Activated naive CD4-positive, alpha-beta T cell treated with anti-CD3 and anti-CD28 coated beads, Interleukin-2, amount 50 U/mL, for 24 hours (primary cell): ENCODE data around the gene ZNF518B.
A peak's percentile ranks its signal among the peaks of the same experiment; 100 is the strongest.

Experiments
- H3K27ac Mint-ChIP-seq: one replicate; pipeline ENCODE4 v1.8.0; 2021; ENCODE audit warnings: mild to moderate bottlenecking, mixed read lengths
- H3K27me3 Mint-ChIP-seq: one replicate; pipeline ENCODE4 v1.8.0; 2021; ENCODE audit warnings: mixed read lengths
- H3K36me3 Mint-ChIP-seq: one replicate; pipeline ENCODE4 v1.8.0; 2021; ENCODE audit warnings: mixed read lengths
- H3K4me1 Mint-ChIP-seq: one replicate; pipeline ENCODE4 v1.8.0; 2021; ENCODE audit warnings: mixed read lengths
- H3K4me3 Mint-ChIP-seq: one replicate; pipeline ENCODE4 v1.8.0; 2021; ENCODE audit warnings: mild to moderate bottlenecking, mixed read lengths
- H3K9me3 Mint-ChIP-seq: one replicate; pipeline ENCODE4 v1.8.0; 2021; ENCODE audit warnings: mixed read lengths

ZNF518B gene

GRCh38 chr4:10457255-10457801, at the start of gene ZNF518B:
ZNF518B (minus strand) TSS chr4:10457426; CDS start chr4:10446328, 11,098 bp downstream.
- Mint-ChIP-seq H3K27ac (peak within 1 kb of the TSS; percentile 90), H3K4me3 (peak within 1 kb of the TSS; percentile 92), H3K27me3 (peaks cover 6% of the 10 kb centered on the region), H3K9me3 (peaks cover 9% of the 10 kb centered on the region), H3K36me3 (peaks cover 26% of the 10 kb centered on the region), H3K4me1 (peaks cover 39% of the 10 kb centered on the region)

DNA sequence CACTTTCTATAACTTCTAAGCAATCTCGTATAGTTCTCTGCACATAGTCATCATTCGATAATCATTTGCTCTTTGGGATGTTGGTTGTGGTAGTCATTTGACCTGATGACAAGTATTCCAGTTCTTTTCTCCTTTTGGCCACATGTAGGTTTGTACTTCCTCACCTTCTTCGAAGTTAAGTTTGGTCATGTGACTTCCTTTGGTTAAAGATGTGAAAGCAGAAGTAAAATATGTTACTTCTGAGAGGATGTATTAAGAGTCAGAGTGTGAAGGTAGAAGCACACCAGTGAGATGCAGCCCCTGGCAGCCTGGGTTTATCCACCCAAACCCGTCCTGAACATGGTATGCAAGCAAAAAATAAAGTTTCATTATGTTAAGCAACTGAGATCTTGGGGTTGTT, 48.9 kb upstream of the ZNF518B start:
- no peak overlapping the region for H3K4me3 Mint-ChIP-seq
- no peak overlapping the region for H3K27ac Mint-ChIP-seq
- no peaks in the 10 kb centered on the region for H3K36me3 Mint-ChIP-seq
- H3K4me1 Mint-ChIP-seq: no peaks in the 10 kb centered on the region
- peaks cover 4% of the 10 kb centered on the region for H3K9me3 Mint-ChIP-seq
- no peaks in the 10 kb centered on the region for H3K27me3 Mint-ChIP-seq

GRCh38 chr4:10504570-10505179, 47.4 kb upstream of the ZNF518B start:
- Mint-ChIP-seq H3K27ac (no peak overlapping the region), H3K9me3 (peaks cover 4% of the 10 kb centered on the region), H3K36me3 (no peaks in the 10 kb centered on the region), H3K27me3 (no peaks in the 10 kb centered on the region), H3K4me1 (no peaks in the 10 kb centered on the region), H3K4me3 (no peak overlapping the region)

DNA sequence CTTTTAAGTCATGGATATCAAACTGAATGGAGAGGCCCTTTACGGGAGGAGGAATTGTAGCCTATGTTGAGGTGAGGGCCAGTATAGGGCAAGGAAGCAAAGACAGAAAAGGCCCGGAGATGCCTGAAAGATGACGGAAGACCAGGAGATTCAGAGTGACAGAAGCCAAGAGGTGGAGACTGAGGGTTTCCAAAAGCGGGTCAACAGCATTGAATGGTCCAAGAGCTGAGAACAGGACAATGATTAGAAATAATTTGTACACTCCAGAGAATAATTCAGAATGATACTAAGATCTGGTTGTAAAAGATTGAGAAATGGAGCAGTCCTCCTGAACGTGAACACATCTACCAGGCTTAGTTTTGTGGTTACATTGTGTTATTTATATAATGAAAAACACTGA, 45.5 kb upstream of the ZNF518B start:
- Mint-ChIP-seq H3K27me3 (no peaks in the 10 kb centered on the region), H3K4me3 (no peak overlapping the region), H3K9me3 (peaks cover 4% of the 10 kb centered on the region), H3K4me1 (no peaks in the 10 kb centered on the region), H3K27ac (no peak overlapping the region), H3K36me3 (no peaks in the 10 kb centered on the region)

- Mint-ChIP-seq H3K27me3 (no peaks in the 10 kb centered on the region), H3K36me3 (no peaks in the 10 kb centered on the region), H3K4me1 (no peaks in the 10 kb centered on the region), H3K4me3 (no peak overlapping the region), H3K27ac (no peak overlapping the region), H3K9me3 (no peaks in the 10 kb centered on the region)
These were observed 43.5 kb upstream of the ZNF518B start for GRCh38 chr4:10500776-10501175.

- Mint-ChIP-seq H3K4me3 (no peak overlapping the region), H3K27ac (no peak overlapping the region)
These were observed 39.0 kb upstream of the ZNF518B start for GRCh38 chr4:10496200-10496599.

DNA sequence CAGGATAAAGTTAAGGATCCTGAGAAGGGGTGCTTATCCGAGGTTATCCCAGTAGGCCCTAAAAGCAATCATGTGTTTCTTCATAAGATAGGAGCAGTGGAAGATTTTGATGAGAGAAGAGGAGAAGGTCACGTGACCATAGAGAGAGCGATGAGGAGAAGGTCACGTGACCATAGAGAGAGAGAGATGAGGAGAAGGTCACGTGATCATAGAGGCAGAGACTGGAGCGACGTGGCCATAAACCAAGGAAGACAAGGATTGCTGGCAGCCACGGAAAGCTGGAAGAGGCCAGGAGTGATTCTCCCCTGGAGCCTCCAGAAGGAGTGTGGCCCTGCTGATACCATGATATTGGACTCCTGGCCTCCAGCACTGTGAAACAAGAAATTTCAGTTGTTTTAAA, 38.4 kb upstream of the ZNF518B start:
- H3K27me3 Mint-ChIP-seq: peaks cover 2% of the 10 kb centered on the region
- H3K36me3 Mint-ChIP-seq: no peaks in the 10 kb centered on the region
- H3K27ac Mint-ChIP-seq: no peak overlapping the region
- no peak overlapping the region for H3K4me3 Mint-ChIP-seq
- no peaks in the 10 kb centered on the region for H3K4me1 Mint-ChIP-seq
- H3K9me3 Mint-ChIP-seq: no peaks in the 10 kb centered on the region

More at GRCh38 chr4:10496200-10496599, 39.0 kb upstream of the ZNF518B start:
- Mint-ChIP-seq H3K27me3 (peaks cover 2% of the 10 kb centered on the region), H3K4me1 (no peaks in the 10 kb centered on the region), H3K9me3 (no peaks in the 10 kb centered on the region), H3K36me3 (no peaks in the 10 kb centered on the region)

DNA sequence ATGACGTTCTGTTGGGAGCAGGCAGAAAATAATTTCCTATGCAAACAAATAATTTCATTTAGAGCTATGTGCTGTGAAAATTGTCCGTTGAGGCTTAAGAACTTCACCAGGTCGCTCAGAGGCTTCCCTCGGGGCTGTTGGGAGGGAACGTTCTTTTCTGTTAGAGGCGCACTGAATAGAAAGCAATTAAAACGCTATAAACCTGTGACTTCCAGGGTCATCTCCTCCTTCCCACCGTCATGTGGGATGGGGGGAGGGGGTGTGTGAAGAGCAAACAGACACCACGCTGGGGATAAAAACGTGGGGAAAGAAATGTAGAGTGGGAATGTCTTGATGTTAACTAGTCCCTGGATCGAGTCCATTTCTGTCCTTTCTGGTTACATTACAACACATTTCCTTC, 35.2 kb upstream of the ZNF518B start:
- Mint-ChIP-seq H3K27me3 (peaks cover 12% of the 10 kb centered on the region), H3K4me1 (no peaks in the 10 kb centered on the region), H3K36me3 (no peaks in the 10 kb centered on the region), H3K4me3 (no peak overlapping the region), H3K27ac (no peak overlapping the region), H3K9me3 (no peaks in the 10 kb centered on the region)

GRCh38 chr4:10491401-10491800, 34.2 kb upstream of the ZNF518B start:
- no peaks in the 10 kb centered on the region for H3K9me3 Mint-ChIP-seq

GRCh38 chr4:10490996-10491395, 33.8 kb upstream of the ZNF518B start:
- Mint-ChIP-seq H3K27me3 (peaks cover 12% of the 10 kb centered on the region), H3K4me3 (no peak overlapping the region), H3K36me3 (no peaks in the 10 kb centered on the region), H3K9me3 (no peaks in the 10 kb centered on the region), H3K27ac (no peak overlapping the region), H3K4me1 (no peaks in the 10 kb centered on the region)

More at GRCh38 chr4:10491401-10491800, 34.2 kb upstream of the ZNF518B start:
- no peaks in the 10 kb centered on the region for H3K36me3 Mint-ChIP-seq
- H3K4me3 Mint-ChIP-seq: no peak overlapping the region
- H3K27me3 Mint-ChIP-seq: peaks cover 12% of the 10 kb centered on the region
- H3K27ac Mint-ChIP-seq: no peak overlapping the region
- no peaks in the 10 kb centered on the region for H3K4me1 Mint-ChIP-seq

GRCh38 chr4:10482913-10483312, 25.7 kb upstream of the ZNF518B start:
- no peaks in the 10 kb centered on the region for H3K36me3 Mint-ChIP-seq
- H3K4me3 Mint-ChIP-seq: no peak overlapping the region
- H3K9me3 Mint-ChIP-seq: no peaks in the 10 kb centered on the region
- H3K27me3 Mint-ChIP-seq: peaks cover 4% of the 10 kb centered on the region
- no peak overlapping the region for H3K27ac Mint-ChIP-seq
- H3K4me1 Mint-ChIP-seq: no peaks in the 10 kb centered on the region

DNA sequence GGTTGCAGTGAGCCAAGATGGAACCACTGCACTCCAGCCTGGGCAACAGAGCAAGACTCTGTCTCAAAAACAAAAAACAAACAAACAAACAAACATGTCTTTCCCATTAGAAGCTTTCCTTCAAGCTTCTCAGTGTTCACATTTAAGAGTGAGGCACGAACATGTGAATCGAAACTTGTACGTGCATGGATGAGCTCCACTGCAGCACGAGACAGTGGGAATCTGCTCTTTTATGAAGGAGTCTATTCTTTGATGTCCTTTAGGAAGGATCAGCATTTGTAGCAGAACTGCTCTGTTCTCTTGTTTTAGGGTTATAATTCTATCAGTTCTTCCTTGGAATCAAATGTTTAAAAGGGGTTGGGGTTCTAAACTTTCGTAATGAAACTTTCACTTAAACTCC, 23.4 kb upstream of the ZNF518B start:
- H3K4me1 Mint-ChIP-seq: no peaks in the 10 kb centered on the region
- H3K4me3 Mint-ChIP-seq: no peak overlapping the region
- no peak overlapping the region for H3K27ac Mint-ChIP-seq
- no peaks in the 10 kb centered on the region for H3K36me3 Mint-ChIP-seq
- peaks cover 2% of the 10 kb centered on the region for H3K27me3 Mint-ChIP-seq
- H3K9me3 Mint-ChIP-seq: no peaks in the 10 kb centered on the region

GRCh38 chr4:10478621-10479020, 21.4 kb upstream of the ZNF518B start:
- Mint-ChIP-seq H3K4me1 (no peaks in the 10 kb centered on the region), H3K9me3 (no peaks in the 10 kb centered on the region), H3K27ac (no peak overlapping the region), H3K4me3 (no peak overlapping the region), H3K36me3 (no peaks in the 10 kb centered on the region), H3K27me3 (peaks cover 3% of the 10 kb centered on the region)

- Mint-ChIP-seq H3K27ac (no peak overlapping the region), H3K4me1 (no peaks in the 10 kb centered on the region), H3K4me3 (no peak overlapping the region), H3K9me3 (no peaks in the 10 kb centered on the region), H3K27me3 (peaks cover 5% of the 10 kb centered on the region), H3K36me3 (no peaks in the 10 kb centered on the region)
These were observed 13.3 kb upstream of the ZNF518B start for GRCh38 chr4:10470505-10470904.

- peaks cover 6% of the 10 kb centered on the region for H3K36me3 Mint-ChIP-seq
- H3K9me3 Mint-ChIP-seq: peaks cover 11% of the 10 kb centered on the region
- peaks cover 4% of the 10 kb centered on the region for H3K4me1 Mint-ChIP-seq
- H3K27me3 Mint-ChIP-seq: peaks cover 27% of the 10 kb centered on the region
- H3K4me3 Mint-ChIP-seq: no peak overlapping the region
- no peak overlapping the region for H3K27ac Mint-ChIP-seq
These were observed 8.9 kb upstream of the ZNF518B start for GRCh38 chr4:10466161-10466560.

DNA sequence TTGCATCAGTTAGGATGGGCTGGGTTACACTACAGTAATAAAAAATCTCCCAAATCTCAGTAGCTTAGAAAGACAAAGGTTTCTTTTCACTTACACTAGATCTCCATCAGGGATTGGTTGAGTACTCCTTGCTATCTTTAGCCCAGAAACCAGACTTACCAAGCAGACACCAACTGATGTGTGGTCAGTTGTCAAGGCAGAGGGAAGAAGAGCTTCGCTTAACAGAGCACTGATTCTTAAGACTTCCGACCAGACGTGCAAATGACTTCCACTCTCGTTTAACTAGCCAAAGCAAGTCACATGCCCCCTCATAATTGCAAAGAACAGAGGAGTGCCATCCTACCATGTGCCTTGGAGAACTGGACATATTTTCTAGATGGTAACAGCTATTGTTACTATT, 5.7 kb upstream of the ZNF518B start:
- peaks cover 12% of the 10 kb centered on the region for H3K4me1 Mint-ChIP-seq
- H3K27ac Mint-ChIP-seq: no peak overlapping the region
- no peak overlapping the region for H3K4me3 Mint-ChIP-seq
- peaks cover 27% of the 10 kb centered on the region for H3K27me3 Mint-ChIP-seq
- H3K36me3 Mint-ChIP-seq: peaks cover 6% of the 10 kb centered on the region
- peaks cover 11% of the 10 kb centered on the region for H3K9me3 Mint-ChIP-seq
